Liver (tissue), 9 donors: ENCODE results near the gene HCLS1. TPM values are rescaled to one million over a fixed set of nuclear protein-coding genes. Genes with fewer than 3 reads are reported as not detected.

Experiments
- DNase-seq: peaks from one replicate; pipeline ENCODE4 v3.0.0-alpha.2; 2017; ENCODE audit warnings: low spot score
- H3K27ac ChIP-seq, 2 donors: one replicate each; pipeline ENCODE4 v1.7.0; 2013; ENCODE audit warnings: inconsistent platforms in 2 of 2, low read length in 2 of 2, control low read depth in 1 of 2, low read depth in 1 of 2, mild to moderate bottlenecking in 1 of 2
- H3K27me3 ChIP-seq, 4 donors: one replicate each; pipeline versions ENCODE4 v1.6.1 to v1.7.0; 2013; ENCODE audit warnings: low read length in 3 of 4, inconsistent platforms in 1 of 4, mild to moderate bottlenecking in 1 of 4, moderate library complexity in 1 of 4; ENCODE audit not compliant: control insufficient read depth in 4 of 4, insufficient read depth in 4 of 4
- H3K36me3 ChIP-seq, 4 donors: one replicate each; pipeline versions ENCODE4 v1.6.1 to v1.7.0; 2013; ENCODE audit warnings: low read length in 3 of 4, mild to moderate bottlenecking in 3 of 4, low read depth in 1 of 4, moderate library complexity in 1 of 4; ENCODE audit not compliant: control insufficient read depth in 4 of 4, insufficient read depth in 3 of 4
- H3K4me1 ChIP-seq, 4 donors: one replicate each; pipeline versions ENCODE4 v1.6.1 to v1.7.0; 2013; ENCODE audit warnings: low read length in 3 of 4, mild to moderate bottlenecking in 3 of 4, moderate library complexity in 1 of 4; ENCODE audit not compliant: control insufficient read depth in 4 of 4, insufficient read depth in 4 of 4
- H3K4me3 ChIP-seq, 3 donors: one replicate each; pipeline versions ENCODE4 v1.6.1 to v1.7.0; 2013; ENCODE audit warnings: low read length in 3 of 3, control low read depth in 1 of 3, low read depth in 1 of 3, mild to moderate bottlenecking in 1 of 3
- H3K9ac ChIP-seq, 2 donors: one replicate each; pipeline ENCODE4 v1.7.0; 2013; ENCODE audit warnings: low read length in 2 of 2, mild to moderate bottlenecking in 2 of 2, moderate library complexity in 2 of 2, control low read depth in 1 of 2, low read depth in 1 of 2
- H3K9me3 ChIP-seq, 4 donors: one replicate each; pipeline versions ENCODE4 v1.6.1 to v1.7.0; 2013; ENCODE audit warnings: low read length in 3 of 4; ENCODE audit not compliant: control insufficient read depth in 4 of 4
- CTCF ChIP-seq: fragments of 150-350 bp; IDR thresholded peaks from 2 replicates; pipeline ENCODE4 v1.5.1; 2017; ENCODE audit warnings: improper control_type of control experiment, low read depth, low read length; ENCODE audit not compliant: missing input control
- EGR1 ChIP-seq, 2 donors: IDR thresholded peaks; 2 replicates each; pipeline ENCODE4 v1.6.1; 2016 to 2018; ENCODE audit warnings: antibody characterized with exemption in 2 of 2, low read depth in 2 of 2
- FOXA1 ChIP-seq: IDR thresholded peaks from 2 replicates; pipeline ENCODE4 v1.6.1; 2016; ENCODE audit warnings: antibody characterized with exemption
- FOXA2 ChIP-seq: IDR thresholded peaks from 2 replicates; pipeline ENCODE4 v1.6.1; 2016; ENCODE audit warnings: antibody characterized with exemption
- GABPA ChIP-seq, 2 donors: IDR thresholded peaks in 1 of 2; conservative IDR thresholded peaks in 1 of 2; 2 replicates each; pipeline ENCODE4 v1.6.1; 2016; ENCODE audit warnings: antibody characterized with exemption in 2 of 2, mild to moderate bottlenecking in 1 of 2, moderate library complexity in 1 of 2
- HNF4A ChIP-seq, 2 donors: conservative IDR thresholded peaks; 2 replicates each; pipeline ENCODE4 v1.6.1; 2016; ENCODE audit warnings: antibody characterized with exemption in 2 of 2, mild to moderate bottlenecking in 2 of 2
- HNF4G ChIP-seq: IDR thresholded peaks from 2 replicates; pipeline ENCODE4 v1.6.1; 2016; ENCODE audit warnings: antibody characterized with exemption
- JUND ChIP-seq, 2 donors: IDR thresholded peaks; 2 replicates each; pipeline ENCODE4 v1.6.1; 2016; ENCODE audit warnings: antibody characterized with exemption in 2 of 2
- MAX ChIP-seq: IDR thresholded peaks from 2 replicates; pipeline ENCODE4 v1.6.1; 2016; ENCODE audit warnings: antibody characterized with exemption
- NR2F2 ChIP-seq: IDR thresholded peaks from 2 replicates; pipeline ENCODE4 v1.6.1; 2016; ENCODE audit warnings: antibody characterized with exemption
- RAD21 ChIP-seq, 2 donors: IDR thresholded peaks; 2 replicates each; pipeline ENCODE4 v1.6.1; 2016; ENCODE audit warnings: antibody characterized with exemption in 2 of 2, mild to moderate bottlenecking in 2 of 2
- RXRA ChIP-seq, 2 donors: IDR thresholded peaks; 2 replicates each; pipeline ENCODE4 v1.6.1; 2017 to 2018; ENCODE audit warnings: antibody characterized with exemption in 2 of 2, mild to moderate bottlenecking in 1 of 2
- SP1 ChIP-seq: IDR thresholded peaks from 2 replicates; pipeline ENCODE4 v1.6.1; 2018; ENCODE audit warnings: antibody characterized with exemption, mild to moderate bottlenecking
- TAF1 ChIP-seq: conservative IDR thresholded peaks from 2 replicates; pipeline ENCODE4 v1.6.1; 2016; ENCODE audit warnings: antibody characterized with exemption, mild to moderate bottlenecking
- YY1 ChIP-seq: IDR thresholded peaks from 2 replicates; pipeline ENCODE4 v1.6.1; 2016; ENCODE audit warnings: antibody characterized with exemption, mild to moderate bottlenecking
- polyA plus RNA-seq, 2 donors: library from polyadenylated mRNA; stranded (reverse) in 1 of 2; unstranded in 1 of 2; fragments of 200-250 nt in 1 of 2; fragments of >200 nt in 1 of 2; fragmentation: Nextera tagmentation in 1 of 2; extraction: Ambion mirVana in 1 of 2; gene quantifications; one replicate each; pipeline versions ENCODE4 v1.2.1 to v1.2.3, GENCODE V29; 2013 to 2015
- total RNA-seq, 2 donors: library from RNA; depleted of rRNA; stranded (reverse); fragments of >200 nt; gene quantifications; one replicate each; pipeline ENCODE4 v1.2.3, GENCODE V29; 2014
- TF ChIP-seq, protein P1 (sequence below): IDR thresholded peaks from 2 replicates; pipeline ENCODE4 v1.6.1; 2016; ENCODE audit warnings: antibody characterized with exemption, mild to moderate bottlenecking
- TF ChIP-seq, protein P2 (sequence below): IDR thresholded peaks from 2 replicates; pipeline ENCODE4 v1.6.1; 2016; ENCODE audit warnings: antibody characterized with exemption
- donor health status: healthy.
- donor health status: healthy.
- donor health status: healthy.
- donor health status: healthy.
- donor health status: healthy.

HCLS1 gene
- total and polyA plus RNA-seq, 4 donors = 17.2 to 39.8 (median 22.5) TPM

DNA sequence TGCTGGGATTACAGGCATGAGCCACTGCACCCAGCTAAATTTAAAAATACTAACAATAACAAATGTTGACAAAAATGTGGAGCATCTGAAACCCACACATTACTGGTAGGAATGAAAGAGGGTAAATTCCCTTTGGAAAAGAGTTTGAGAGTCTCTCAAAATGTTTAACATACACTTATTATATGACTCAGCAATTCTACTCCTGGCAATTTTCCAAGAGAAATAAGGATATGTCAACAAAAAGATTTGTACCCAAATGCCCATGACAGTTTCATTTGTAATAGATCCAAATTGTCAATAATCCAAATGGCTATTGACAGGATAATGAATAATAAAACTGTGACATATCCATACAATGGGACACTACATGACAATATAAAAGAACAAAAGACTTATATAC, 9.0 kb downstream of the HCLS1 start:
- H3K9me3 ChIP-seq = no peaks in the 10 kb centered on the region
- no peak overlapping the region for H3K4me3 ChIP-seq
- no peak for DNase-seq
- H3K4me1 ChIP-seq = peaks cover 0 to 6% (median 0%) of the 10 kb centered on the region in 4 donors
- H3K27ac ChIP-seq = no peak overlapping the region
- TF ChIP-seq, protein P1, sequence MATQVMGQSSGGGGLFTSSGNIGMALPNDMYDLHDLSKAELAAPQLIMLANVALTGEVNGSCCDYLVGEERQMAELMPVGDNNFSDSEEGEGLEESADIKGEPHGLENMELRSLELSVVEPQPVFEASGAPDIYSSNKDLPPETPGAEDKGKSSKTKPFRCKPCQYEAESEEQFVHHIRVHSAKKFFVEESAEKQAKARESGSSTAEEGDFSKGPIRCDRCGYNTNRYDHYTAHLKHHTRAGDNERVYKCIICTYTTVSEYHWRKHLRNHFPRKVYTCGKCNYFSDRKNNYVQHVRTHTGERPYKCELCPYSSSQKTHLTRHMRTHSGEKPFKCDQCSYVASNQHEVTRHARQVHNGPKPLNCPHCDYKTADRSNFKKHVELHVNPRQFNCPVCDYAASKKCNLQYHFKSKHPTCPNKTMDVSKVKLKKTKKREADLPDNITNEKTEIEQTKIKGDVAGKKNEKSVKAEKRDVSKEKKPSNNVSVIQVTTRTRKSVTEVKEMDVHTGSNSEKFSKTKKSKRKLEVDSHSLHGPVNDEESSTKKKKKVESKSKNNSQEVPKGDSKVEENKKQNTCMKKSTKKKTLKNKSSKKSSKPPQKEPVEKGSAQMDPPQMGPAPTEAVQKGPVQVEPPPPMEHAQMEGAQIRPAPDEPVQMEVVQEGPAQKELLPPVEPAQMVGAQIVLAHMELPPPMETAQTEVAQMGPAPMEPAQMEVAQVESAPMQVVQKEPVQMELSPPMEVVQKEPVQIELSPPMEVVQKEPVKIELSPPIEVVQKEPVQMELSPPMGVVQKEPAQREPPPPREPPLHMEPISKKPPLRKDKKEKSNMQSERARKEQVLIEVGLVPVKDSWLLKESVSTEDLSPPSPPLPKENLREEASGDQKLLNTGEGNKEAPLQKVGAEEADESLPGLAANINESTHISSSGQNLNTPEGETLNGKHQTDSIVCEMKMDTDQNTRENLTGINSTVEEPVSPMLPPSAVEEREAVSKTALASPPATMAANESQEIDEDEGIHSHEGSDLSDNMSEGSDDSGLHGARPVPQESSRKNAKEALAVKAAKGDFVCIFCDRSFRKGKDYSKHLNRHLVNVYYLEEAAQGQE = no peak
- TF ChIP-seq RAD21 (IDR thresholded peaks at IDR 0.05) = no peak
- no peak for TF ChIP-seq NR2F2
- no peak for TF ChIP-seq SP1
- no peak for TF ChIP-seq GABPA (IDR thresholded peaks at IDR 0.05 in 1 of 2, conservative IDR thresholded peaks at IDR 0.05 in 1 of 2)
- TF ChIP-seq HNF4A (conservative IDR thresholded peaks at IDR 0.05) = no peak
- TF ChIP-seq JUND (IDR thresholded peaks at IDR 0.05) = no peak
- TF ChIP-seq RXRA (IDR thresholded peaks at IDR 0.05) = no peak
- TF ChIP-seq YY1 = no peak
- TF ChIP-seq HNF4G = no peak
- TF ChIP-seq EGR1 (IDR thresholded peaks at IDR 0.05; ENCODE audit: low read depth in 2 of 2) = no peak
- no peak for TF ChIP-seq TAF1
- TF ChIP-seq FOXA1 = no peak
- no peak for TF ChIP-seq CTCF
- TF ChIP-seq FOXA2 = no peak
- TF ChIP-seq, protein P2, sequence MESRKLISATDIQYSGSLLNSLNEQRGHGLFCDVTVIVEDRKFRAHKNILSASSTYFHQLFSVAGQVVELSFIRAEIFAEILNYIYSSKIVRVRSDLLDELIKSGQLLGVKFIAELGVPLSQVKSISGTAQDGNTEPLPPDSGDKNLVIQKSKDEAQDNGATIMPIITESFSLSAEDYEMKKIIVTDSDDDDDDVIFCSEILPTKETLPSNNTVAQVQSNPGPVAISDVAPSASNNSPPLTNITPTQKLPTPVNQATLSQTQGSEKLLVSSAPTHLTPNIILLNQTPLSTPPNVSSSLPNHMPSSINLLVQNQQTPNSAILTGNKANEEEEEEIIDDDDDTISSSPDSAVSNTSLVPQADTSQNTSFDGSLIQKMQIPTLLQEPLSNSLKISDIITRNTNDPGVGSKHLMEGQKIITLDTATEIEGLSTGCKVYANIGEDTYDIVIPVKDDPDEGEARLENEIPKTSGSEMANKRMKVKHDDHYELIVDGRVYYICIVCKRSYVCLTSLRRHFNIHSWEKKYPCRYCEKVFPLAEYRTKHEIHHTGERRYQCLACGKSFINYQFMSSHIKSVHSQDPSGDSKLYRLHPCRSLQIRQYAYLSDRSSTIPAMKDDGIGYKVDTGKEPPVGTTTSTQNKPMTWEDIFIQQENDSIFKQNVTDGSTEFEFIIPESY = no peak
- no peak for TF ChIP-seq MAX
- no peak overlapping the region for H3K9ac ChIP-seq
- no peaks in the 10 kb centered on the region for H3K27me3 ChIP-seq
- H3K36me3 ChIP-seq = no peaks in the 10 kb centered on the region

DNA sequence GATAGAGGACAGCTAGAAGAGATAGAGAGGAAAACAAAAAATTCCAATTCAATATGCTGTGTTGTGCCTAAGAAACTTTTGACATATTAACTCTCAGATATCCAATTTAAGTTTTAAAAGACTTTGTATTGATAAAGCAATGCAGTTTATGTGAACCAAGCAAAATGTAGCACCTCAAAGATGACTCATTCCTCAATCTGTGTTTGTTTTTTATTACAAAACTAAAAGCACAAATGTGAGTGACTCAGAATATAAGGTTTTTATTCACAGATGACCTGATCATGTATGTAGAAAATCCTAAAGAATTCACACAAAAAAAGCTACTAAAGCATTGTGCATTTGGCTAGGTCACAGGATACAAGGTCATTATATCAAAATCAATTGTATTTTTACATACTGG, 11.1 kb downstream of the HCLS1 start:
- DNase-seq = no peak
- Histone ChIP-seq H3K36me3 (peaks cover 0 to 1% (median under 1%) of the 10 kb centered on the region in 4 donors), H3K27me3 (no peaks in the 10 kb centered on the region), H3K9ac (no peak overlapping the region), H3K9me3 (no peaks in the 10 kb centered on the region), H3K4me3 (no peak overlapping the region), H3K27ac (no peak overlapping the region), H3K4me1 (peaks cover 0 to 6% (median 0%) of the 10 kb centered on the region in 4 donors)
- TF ChIP-seq RAD21 (IDR thresholded peaks at IDR 0.05) = no peak
- peak; percentile 28 to 51 for TF ChIP-seq JUND (IDR thresholded peaks at IDR 0.05)
